ENCODE measurements around the gene TSPAN32. TPM values are rescaled to one million over a fixed set of nuclear protein-coding genes. Genes with fewer than 3 reads are reported as not detected.

Gene TSPAN32, protein sequence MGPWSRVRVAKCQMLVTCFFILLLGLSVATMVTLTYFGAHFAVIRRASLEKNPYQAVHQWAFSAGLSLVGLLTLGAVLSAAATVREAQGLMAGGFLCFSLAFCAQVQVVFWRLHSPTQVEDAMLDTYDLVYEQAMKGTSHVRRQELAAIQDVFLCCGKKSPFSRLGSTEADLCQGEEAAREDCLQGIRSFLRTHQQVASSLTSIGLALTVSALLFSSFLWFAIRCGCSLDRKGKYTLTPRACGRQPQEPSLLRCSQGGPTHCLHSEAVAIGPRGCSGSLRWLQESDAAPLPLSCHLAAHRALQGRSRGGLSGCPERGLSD
- 1 to 10 TPM; 5.6 to 7.6 TPM for total RNA-seq

- Mint-ChIP-seq H3K36me3 (no peaks in the 10 kb centered on the region), H3K9me3 (no peaks in the 10 kb centered on the region), H3K27ac (peak within 1 kb of the TSS; percentile 77 to 87)
- peak; percentile 69 to 84 for ATAC-seq
- peak; percentile 54 to 90 for DNase-seq (ENCODE audit: low spot score in 2 of 2)
Observed at GRCh38 chr11:2301631-2302305, at the start of gene TSPAN32, which contains the start of gene C11orf21. TSS of gene TSPAN32 (plus strand) at chr11:2302013. CDS start at chr11:2302150, 137 bp downstream. TSS of gene C11orf21 (minus strand) at chr11:2301918. CDS start at chr11:2301808, 110 bp downstream.

GRCh38 chr11:2252018-2252417 is 49.8 kb upstream of the TSPAN32 start:
- DNase-seq (ENCODE audit: low spot score in 2 of 2) (no peak), ATAC-seq (no peak)
- Mint-ChIP-seq H3K36me3 (no peaks in the 10 kb centered on the region), H3K27ac (no peak overlapping the region), H3K9me3 (no peaks in the 10 kb centered on the region)

DNA sequence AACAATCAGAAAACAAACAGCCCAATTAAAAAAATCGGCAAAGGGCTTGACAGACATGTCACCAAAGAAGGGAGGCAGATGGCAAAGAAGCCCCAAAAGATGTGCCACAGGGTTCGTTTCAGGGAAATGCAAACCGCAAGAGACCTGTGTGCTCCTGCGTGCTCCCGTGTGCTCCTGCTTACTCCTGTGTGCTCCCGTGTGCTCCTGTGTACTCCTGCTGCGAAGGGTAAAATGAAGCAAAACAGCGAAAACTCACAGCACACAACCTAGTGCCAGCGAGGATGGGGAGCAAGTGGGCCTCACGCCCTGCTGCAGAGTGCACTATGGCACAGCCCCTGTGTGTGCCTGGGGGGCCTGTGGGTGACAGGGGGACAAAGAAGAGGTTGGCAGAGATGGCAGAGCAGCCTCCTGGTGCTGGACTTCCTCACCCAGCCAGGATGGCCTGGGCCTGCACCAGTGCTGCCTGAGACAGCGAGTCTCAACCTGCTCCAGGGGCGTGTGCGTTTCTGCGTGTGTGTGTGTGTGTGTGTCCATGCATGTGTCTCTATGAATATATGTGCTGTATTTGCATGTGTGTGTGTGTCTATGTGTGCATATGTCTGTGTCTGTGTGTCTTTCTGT is 45.4 kb upstream of the TSPAN32 start:
- Mint-ChIP-seq H3K27ac (no peak overlapping the region), H3K36me3 (no peaks in the 10 kb centered on the region), H3K9me3 (no peaks in the 10 kb centered on the region)
- peak in 1 of 2 donors; percentile 33 for DNase-seq (ENCODE audit: low spot score in 2 of 2)
- ATAC-seq: no peak

DNA sequence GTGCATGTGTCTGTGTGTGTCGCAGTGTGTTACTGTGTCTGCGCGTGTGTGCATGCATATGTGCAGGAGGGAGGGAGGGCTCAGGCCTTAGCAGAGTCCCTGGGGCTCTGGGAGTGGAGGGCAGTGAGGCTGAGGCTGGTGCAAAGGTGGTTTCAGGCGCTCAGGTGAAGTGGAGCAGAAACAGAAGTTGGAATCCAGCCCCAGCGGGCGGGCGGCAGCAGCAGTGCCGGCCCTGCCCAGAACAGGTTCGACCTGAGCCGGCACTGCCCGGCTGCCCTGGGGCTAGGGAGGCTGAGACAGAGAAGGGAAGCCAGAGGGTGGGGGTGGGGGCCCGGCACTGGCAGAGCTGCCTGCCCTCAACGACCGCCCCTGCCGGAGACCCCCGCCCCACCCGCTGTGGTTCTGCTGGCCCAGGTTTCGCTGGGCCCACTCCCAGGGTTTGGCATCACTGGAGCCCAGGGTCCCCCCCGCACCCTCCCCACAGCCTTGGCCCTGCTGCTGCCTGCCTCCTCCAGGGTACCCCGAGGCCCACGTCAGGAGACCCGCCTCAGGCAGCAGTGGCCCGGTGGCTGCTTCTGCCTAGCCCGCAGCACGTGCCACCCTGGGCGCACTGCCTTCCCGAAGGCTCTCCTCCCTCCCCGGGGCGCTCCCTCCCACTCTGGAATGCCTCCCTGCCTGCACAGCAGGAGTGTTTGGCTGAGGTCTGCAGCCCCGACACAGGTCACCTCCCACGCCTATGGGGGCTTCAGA is 44.7 kb upstream of the TSPAN32 start:
- no peaks in the 10 kb centered on the region for H3K9me3 Mint-ChIP-seq
- DNase-seq (ENCODE audit: low spot score in 2 of 2) (peak in 1 of 2 donors; percentile 46), ATAC-seq (no peak)
- H3K36me3 Mint-ChIP-seq: no peaks in the 10 kb centered on the region
- no peak overlapping the region for H3K27ac Mint-ChIP-seq

DNA sequence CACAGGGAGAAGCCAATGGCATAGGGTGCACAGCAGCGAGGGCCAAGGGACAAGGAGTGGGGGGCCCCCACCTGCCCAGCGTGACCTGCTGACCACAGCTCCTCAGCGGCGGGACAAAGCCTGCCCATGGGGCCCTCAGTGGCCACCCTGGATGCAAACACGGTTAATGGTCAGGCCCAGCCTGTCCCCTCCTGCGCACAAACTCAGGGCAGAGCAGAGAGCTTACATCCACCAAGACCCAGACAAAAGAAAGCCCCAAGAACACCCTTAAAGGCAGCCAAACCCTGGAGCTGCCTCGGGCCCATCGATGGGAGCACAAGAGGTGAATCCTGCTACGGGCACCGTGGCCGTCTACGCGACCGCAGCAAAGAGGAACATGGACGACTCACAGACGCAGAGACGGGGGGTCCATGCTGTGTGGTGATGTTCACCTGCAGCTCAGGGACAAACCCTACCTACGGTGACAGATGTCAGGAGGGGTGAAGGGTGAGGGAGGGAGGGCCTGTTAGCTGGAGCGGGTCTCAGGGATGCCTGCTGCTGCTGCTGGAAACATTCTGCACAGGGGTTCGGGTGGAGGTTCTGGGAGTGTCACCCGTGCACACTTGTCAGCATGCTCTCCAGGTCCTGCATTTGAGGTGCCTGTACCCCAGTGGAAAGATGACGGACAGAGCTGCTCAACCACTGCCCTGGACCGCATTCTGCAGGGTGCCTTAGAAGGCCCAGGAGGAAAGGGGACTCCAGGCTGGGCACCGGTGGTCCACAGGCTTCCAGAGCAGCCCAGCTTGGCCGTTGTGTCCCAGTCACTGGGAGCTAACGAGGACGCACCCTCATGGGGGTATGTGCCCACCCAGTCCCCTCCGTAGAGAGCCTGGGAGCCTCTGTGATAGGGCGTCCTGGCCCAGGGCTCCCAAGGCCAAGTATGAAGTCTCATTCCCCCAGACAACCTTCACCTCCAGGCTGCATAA is 43.0 kb upstream of the TSPAN32 start:
- DNase-seq (ENCODE audit: low spot score in 2 of 2) (peak in 1 of 2 donors; percentile 42), ATAC-seq (no peak)
- no peaks in the 10 kb centered on the region for H3K9me3 Mint-ChIP-seq
- no peaks in the 10 kb centered on the region for H3K36me3 Mint-ChIP-seq
- H3K27ac Mint-ChIP-seq: no peak overlapping the region

DNA sequence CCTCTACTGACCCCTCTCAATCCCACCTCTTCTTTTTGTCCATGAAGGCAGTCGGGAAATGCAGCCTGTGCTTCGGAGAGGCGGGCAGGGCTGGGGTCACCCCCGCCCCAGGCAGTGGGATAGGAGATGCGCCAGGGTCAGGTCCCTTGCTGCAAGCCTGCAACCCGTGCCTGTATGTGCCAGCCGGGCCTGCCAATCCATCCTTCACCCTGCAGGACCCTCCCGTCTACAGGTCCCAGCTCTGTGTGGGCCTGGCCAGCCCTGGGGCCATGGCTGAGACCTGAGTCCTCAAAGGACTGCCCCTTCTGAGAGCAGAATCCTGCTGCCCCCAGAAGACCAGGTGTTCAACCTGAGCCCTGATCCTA is 42.4 kb upstream of the TSPAN32 start:
- Mint-ChIP-seq H3K36me3 (no peaks in the 10 kb centered on the region), H3K9me3 (no peaks in the 10 kb centered on the region), H3K27ac (no peak overlapping the region)
- DNase-seq (ENCODE audit: low spot score in 2 of 2) (peak in 1 of 2 donors; percentile 50), ATAC-seq (no peak)

- DNase-seq (ENCODE audit: low spot score in 2 of 2) (peak in 1 of 2 donors; percentile 47), ATAC-seq (no peak)
- H3K27ac Mint-ChIP-seq: no peak overlapping the region
- no peaks in the 10 kb centered on the region for H3K9me3 Mint-ChIP-seq
- no peaks in the 10 kb centered on the region for H3K36me3 Mint-ChIP-seq
Observed at GRCh38 chr11:2259897-2260451, 41.8 kb upstream of the TSPAN32 start.

GRCh38 chr11:2260491-2261364 is 41.1 kb upstream of the TSPAN32 start:
- H3K36me3 Mint-ChIP-seq: no peaks in the 10 kb centered on the region
- H3K9me3 Mint-ChIP-seq: no peaks in the 10 kb centered on the region
- peak in 1 of 2 donors; percentile 51 for DNase-seq (ENCODE audit: low spot score in 2 of 2)
- H3K27ac Mint-ChIP-seq: no peak overlapping the region
- ATAC-seq: no peak

GRCh38 chr11:2261436-2262230 is 40.2 kb upstream of the TSPAN32 start:
- no peak for ATAC-seq
- no peaks in the 10 kb centered on the region for H3K36me3 Mint-ChIP-seq
- H3K27ac Mint-ChIP-seq: no peak overlapping the region
- no peak for DNase-seq (ENCODE audit: low spot score in 2 of 2)
- no peaks in the 10 kb centered on the region for H3K9me3 Mint-ChIP-seq

DNA sequence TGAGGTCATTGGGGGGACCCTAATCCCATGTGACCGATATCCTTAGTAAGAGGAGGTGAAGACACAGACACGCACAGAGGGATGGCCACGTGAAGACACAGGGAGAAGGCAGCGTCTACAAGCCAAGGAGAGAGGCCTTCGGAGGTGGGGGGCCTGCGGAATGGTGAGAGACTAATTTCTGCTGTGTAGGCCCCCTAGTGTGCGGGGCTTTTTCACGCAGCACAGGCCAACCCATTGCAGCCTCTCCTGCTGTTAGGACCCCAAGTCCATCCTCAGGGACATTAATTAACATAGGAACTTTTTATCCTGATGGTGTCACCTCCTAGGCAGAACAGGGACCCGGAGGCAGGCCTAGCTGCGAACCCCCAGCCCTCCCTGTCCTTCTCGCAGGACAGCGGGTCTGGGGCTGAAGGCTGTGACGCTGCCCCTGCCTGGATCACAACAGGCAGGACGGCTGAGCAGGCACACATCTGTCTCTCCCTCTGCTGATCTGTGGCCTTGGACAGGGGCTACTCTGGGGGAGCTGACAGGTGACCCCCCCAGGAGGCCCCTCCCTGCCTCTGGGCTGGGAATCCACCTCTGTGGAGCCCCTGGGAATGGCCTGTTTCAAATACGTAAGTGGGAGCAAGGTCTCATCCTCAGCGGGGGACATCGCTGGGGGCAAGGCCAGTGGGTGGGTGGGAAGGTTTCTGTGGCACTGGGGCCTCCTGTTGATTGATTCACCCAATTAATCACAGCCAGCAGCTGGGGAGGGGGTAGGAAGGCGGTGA is 39.3 kb upstream of the TSPAN32 start:
- H3K27ac Mint-ChIP-seq: no peak overlapping the region
- DNase-seq (ENCODE audit: low spot score in 2 of 2) (no peak), ATAC-seq (no peak)
- no peaks in the 10 kb centered on the region for H3K9me3 Mint-ChIP-seq
- H3K36me3 Mint-ChIP-seq: no peaks in the 10 kb centered on the region

DNA sequence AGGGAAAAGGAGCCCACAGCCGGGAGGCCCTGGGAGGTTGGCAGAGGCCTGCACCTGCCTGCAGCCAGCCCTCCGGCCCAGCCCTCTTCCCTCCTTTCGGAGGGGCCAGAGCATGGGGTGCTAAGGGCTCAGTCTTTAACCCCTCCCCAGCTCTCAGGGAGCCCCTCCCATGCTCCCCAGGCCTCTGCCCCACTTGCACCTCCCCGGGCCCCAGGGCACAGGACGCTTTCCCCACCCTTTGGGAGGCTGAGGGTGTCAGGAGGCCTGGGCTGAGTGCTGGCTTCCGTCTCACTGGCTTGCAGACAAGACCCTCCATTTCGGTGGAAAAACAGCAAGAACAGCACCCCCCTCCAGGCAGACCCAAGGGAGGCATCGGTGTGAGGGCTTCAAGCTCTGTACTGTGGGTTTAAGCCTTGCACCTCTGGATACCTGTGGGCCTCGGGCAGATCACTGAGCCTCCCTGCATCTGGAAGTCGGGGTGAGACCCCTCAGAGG is 38.7 kb upstream of the TSPAN32 start:
- Mint-ChIP-seq H3K27ac (no peak overlapping the region), H3K9me3 (no peaks in the 10 kb centered on the region), H3K36me3 (no peaks in the 10 kb centered on the region)
- ATAC-seq (no peak), DNase-seq (ENCODE audit: low spot score in 2 of 2) (no peak)

DNA sequence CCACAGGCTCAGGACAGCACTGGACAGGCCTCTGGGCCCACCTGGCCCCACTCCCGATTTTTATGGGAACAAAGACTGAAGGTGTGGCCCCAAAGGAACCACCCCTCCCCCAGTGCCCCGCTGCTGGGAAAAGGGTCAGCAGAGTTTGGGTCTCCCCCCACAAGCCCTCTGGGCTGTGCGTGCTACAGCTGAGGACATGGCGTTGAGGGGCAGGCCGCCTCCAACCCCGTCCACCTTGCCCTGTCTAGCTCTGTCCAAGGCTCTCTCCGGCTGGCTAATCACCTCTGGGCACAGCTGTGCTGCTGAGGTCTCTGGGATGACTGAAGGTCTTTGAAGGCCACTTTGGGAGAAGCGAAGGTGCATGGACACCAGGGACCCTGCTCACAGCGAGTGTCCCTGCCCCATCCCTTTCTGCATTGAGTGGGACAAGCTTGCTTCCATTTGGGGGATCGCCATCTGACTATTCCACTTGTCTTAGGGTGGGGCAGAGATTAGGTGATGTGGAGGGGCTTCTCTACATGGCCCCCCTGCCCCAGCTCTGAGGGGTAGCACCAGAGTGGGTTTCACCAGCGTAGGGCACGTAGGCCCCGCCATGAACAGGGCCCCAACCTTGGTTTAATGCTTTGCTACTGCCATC is 38.0 kb upstream of the TSPAN32 start:
- ATAC-seq: no peak
- H3K27ac Mint-ChIP-seq: no peak overlapping the region
- H3K36me3 Mint-ChIP-seq: no peaks in the 10 kb centered on the region
- H3K9me3 Mint-ChIP-seq: no peaks in the 10 kb centered on the region
- DNase-seq (ENCODE audit: low spot score in 2 of 2): no peak

All from activated naive CD4-positive, alpha-beta T cell treated with anti-CD3 and anti-CD28 coated beads, Interleukin-2, amount 50 U/mL, for 72 hours (primary cell).